ENCODE measurements around the gene SLC12A1. TPM values are rescaled to one million over a fixed set of nuclear protein-coding genes. Genes with fewer than 3 reads are reported as not detected.

Gene SLC12A1
- total RNA-seq, 4 donors from 2014 or later: not detected

GRCh38 chr15:48282216-48282615 lies 76.1 kb downstream of the SLC12A1 start:
- WGBS, 2 donors: 39 to 65% methylated on average over 3 to 4 of the region's 4 CpGs
- peaks cover 0 to 7% (median 0%) of the 10 kb centered on the region in 4 donors for H3K27me3 ChIP-seq
- intact Hi-C loops (cut with DNase I): loop anchor here (10.0 kb wide), 1 partner anchor 1087 kb away; no protein-coding TSS in a partner anchor
- peaks cover 0 to 8% (median 4%) of the 10 kb centered on the region in 3 donors for H3K4me1 ChIP-seq
- H3K27ac ChIP-seq: no peak overlapping the region
- no peak for DNase-seq
- H3K9me3 ChIP-seq: no peaks in the 10 kb centered on the region
- no peak overlapping the region for H3K4me3 ChIP-seq
- no peaks in the 10 kb centered on the region for H3K36me3 ChIP-seq
- TF ChIP-seq CTCF (IDR thresholded peaks at IDR 0.05) (no peak), POLR2A (IDR thresholded peaks at IDR 0.05) (no peak)

DNA sequence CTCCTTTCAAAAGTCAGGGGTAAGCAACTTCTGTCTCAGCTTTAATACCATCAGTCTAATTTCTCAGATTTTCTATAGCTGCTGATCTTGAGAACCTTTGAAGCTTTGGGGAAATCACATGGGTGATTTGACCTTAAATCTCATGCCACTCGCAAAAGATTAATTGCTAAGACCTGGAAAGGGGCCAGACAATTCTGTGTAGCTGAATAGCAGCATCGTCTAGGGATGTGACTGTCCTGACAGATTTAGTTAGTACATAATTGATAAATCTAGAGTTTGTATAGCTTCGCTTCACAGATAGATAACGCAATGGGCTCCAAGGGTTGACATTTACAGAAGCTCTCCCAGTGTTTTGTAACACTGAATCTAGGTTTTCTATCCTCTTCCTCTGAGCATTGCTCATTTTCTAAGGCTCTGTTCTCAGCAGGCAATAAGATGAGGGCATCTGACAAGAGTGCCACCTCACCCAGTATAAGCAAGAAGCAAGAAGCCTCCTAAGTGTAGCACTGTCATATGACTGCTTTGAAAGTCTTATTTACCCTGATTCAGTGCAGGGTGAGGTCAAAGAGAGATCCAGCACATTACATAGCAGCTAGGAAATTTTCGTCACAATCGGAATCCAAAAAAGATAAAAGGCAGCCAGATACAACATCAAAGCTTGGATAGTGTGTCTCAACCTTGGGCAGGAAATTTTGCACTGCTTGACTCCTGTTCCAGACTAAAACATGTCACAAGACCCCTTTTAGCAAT lies 77.5 kb downstream of the SLC12A1 start:
- Histone ChIP-seq H3K9me3 (no peaks in the 10 kb centered on the region), H3K4me3 (no peak overlapping the region), H3K27ac (no peak overlapping the region), H3K27me3 (peaks cover 0 to 7% (median 0%) of the 10 kb centered on the region in 4 donors), H3K4me1 (peaks cover 0 to 8% (median 4%) of the 10 kb centered on the region in 3 donors), H3K36me3 (no peaks in the 10 kb centered on the region)
- TF ChIP-seq CTCF (IDR thresholded peaks at IDR 0.05): no peak
- no peak for TF ChIP-seq POLR2A (IDR thresholded peaks at IDR 0.05)
- no peak for DNase-seq
- 48 to 55% methylated on average over 6 of the region's 6 CpGs for WGBS, 2 donors
- intact Hi-C loops (cut with DNase I): loop anchor here (10.0 kb wide), 1 partner anchor 1089 kb away; no protein-coding TSS in a partner anchor

GRCh38 chr15:48285329-48286214 lies 79.5 kb downstream of the SLC12A1 start:
- intact Hi-C loops (cut with DNase I): loop anchor here (10.0 kb wide), 1 partner anchor 1091 kb away; no protein-coding TSS in a partner anchor
- peaks cover 0 to 7% (median 0%) of the 10 kb centered on the region in 4 donors for H3K27me3 ChIP-seq
- no peaks in the 10 kb centered on the region for H3K9me3 ChIP-seq
- DNase-seq: no peak
- WGBS, 2 donors: 21 to 27% methylated on average over 14 of the region's 14 CpGs
- H3K36me3 ChIP-seq: no peaks in the 10 kb centered on the region
- peak overlapping the region in 1 of 4 donors; percentile 4 for H3K27ac ChIP-seq
- peak; percentile 58 to 70 (median 64) for TF ChIP-seq CTCF (IDR thresholded peaks at IDR 0.05)
- TF ChIP-seq POLR2A (IDR thresholded peaks at IDR 0.05): no peak
- H3K4me3 ChIP-seq: peak overlapping the region in 2 of 4 donors; percentile 8 to 50
- H3K4me1 ChIP-seq: peaks cover 0 to 8% (median 4%) of the 10 kb centered on the region in 3 donors

DNA sequence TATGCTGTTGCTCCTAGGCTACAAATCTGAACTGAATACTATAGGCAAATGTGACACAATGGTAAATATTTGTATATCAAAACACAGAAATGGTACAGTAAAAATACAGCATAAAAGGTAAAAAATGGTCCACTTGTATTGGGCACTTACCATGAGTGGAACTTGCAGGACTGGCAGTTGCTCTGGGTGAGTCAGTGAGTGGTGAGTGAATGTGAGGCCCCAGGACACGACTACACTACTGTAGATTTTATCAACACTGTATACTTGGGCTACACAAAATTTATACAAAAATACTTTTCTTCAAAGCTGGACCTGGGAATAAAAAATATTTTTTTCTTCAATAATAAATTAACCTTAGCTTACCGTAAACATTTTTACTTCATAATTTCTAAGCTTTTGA lies 83.5 kb downstream of the SLC12A1 start:
- Histone ChIP-seq H3K27me3 (peaks cover 0 to 7% (median 0%) of the 10 kb centered on the region in 4 donors), H3K4me3 (no peak overlapping the region), H3K9me3 (no peaks in the 10 kb centered on the region), H3K36me3 (no peaks in the 10 kb centered on the region), H3K4me1 (peaks cover 0 to 8% (median 4%) of the 10 kb centered on the region in 3 donors), H3K27ac (no peak overlapping the region)
- DNase-seq: no peak
- TF ChIP-seq POLR2A (IDR thresholded peaks at IDR 0.05): no peak
- TF ChIP-seq CTCF (IDR thresholded peaks at IDR 0.05): no peak
- intact Hi-C loops (cut with DNase I): loop anchor here (10.0 kb wide), 1 partner anchor 1095 kb away; no protein-coding TSS in a partner anchor
- 73 to 77% methylated on average over 2 of the region's 2 CpGs for WGBS, 2 donors
